G401.6 (cell line): Measurements from ENCODE around the gene PTPRN2.
"Not testable (repeated sequence)": the region's sequence is repeated elsewhere in the genome, so short reads cannot be mapped to it uniquely, and the experiment has no call there.

ENCODE experiments used
- FAIRE-seq: peaks from 2 replicates; lab custom pipeline; 2012; peaks lifted over from hg19 to GRCh38; lab: Jason Lieb, UNC

PTPRN2 gene

GRCh38 chr7:157786375-157787274, 801.0 kb downstream of the PTPRN2 start:
- no peak for FAIRE-seq

GRCh38 chr7:157785486-157786186, 802.0 kb downstream of the PTPRN2 start:
- FAIRE-seq: no peak

- FAIRE-seq: no peak
Measured at GRCh38 chr7:157784979-157785441, 802.6 kb downstream of the PTPRN2 start.

- FAIRE-seq: no peak
Measured at GRCh38 chr7:157784041-157784835, 803.4 kb downstream of the PTPRN2 start.

- no peak for FAIRE-seq
Measured at GRCh38 chr7:157782041-157782440, 805.6 kb downstream of the PTPRN2 start.

GRCh38 chr7:157780721-157781120, 806.9 kb downstream of the PTPRN2 start:
- no peak for FAIRE-seq

- no peak for FAIRE-seq
Measured at GRCh38 chr7:157780312-157780711, 807.3 kb downstream of the PTPRN2 start.

- no peak for FAIRE-seq
Measured at GRCh38 chr7:157779206-157779605, 808.4 kb downstream of the PTPRN2 start.

- FAIRE-seq: not testable (repeated sequence)
Measured at GRCh38 chr7:157777194-157777762, 810.3 kb downstream of the PTPRN2 start.

GRCh38 chr7:157775560-157776332, 811.9 kb downstream of the PTPRN2 start:
- no peak for FAIRE-seq

- no peak for FAIRE-seq
Measured at GRCh38 chr7:157775021-157775559, 812.5 kb downstream of the PTPRN2 start.

- no peak for FAIRE-seq
Measured at GRCh38 chr7:157774495-157774894, 813.1 kb downstream of the PTPRN2 start.

- FAIRE-seq: no peak
Measured at GRCh38 chr7:157773361-157773760, 814.3 kb downstream of the PTPRN2 start.

- no peak for FAIRE-seq
Measured at GRCh38 chr7:157772486-157773130, 815.0 kb downstream of the PTPRN2 start.

GRCh38 chr7:157771689-157772088, 815.9 kb downstream of the PTPRN2 start:
- FAIRE-seq: no peak

- no peak for FAIRE-seq
Measured at GRCh38 chr7:157770716-157771320, 816.8 kb downstream of the PTPRN2 start.

GRCh38 chr7:157769526-157770215, 818.0 kb downstream of the PTPRN2 start:
- no peak for FAIRE-seq

GRCh38 chr7:157769086-157769485, 818.5 kb downstream of the PTPRN2 start:
- FAIRE-seq: no peak

- no peak for FAIRE-seq
Measured at GRCh38 chr7:157768198-157768597, 819.4 kb downstream of the PTPRN2 start.
